Measurements from ENCODE around the gene CIPC. TPM values are rescaled to one million over a fixed set of nuclear protein-coding genes. Genes with fewer than 3 reads are reported as not detected.

The CIPC gene
- total RNA-seq, 1 donor from 2014 or later, result 22.3 TPM

- Mint-ChIP-seq H3K27ac (ENCODE audit: unreplicated experiment) (no peak overlapping the region), H3K36me3 (ENCODE audit: unreplicated experiment) (no peaks in the 10 kb centered on the region), H3K27me3 (ENCODE audit: unreplicated experiment) (peaks cover 16% of the 10 kb centered on the region), H3K9me3 (ENCODE audit: unreplicated experiment) (peaks cover 8% of the 10 kb centered on the region), H3K4me3 (ENCODE audit: unreplicated experiment) (no peak overlapping the region), H3K4me1 (ENCODE audit: low read depth, unreplicated experiment) (peaks cover 24% of the 10 kb centered on the region)
- no peak for DNase-seq
- TF ChIP-seq CTCF (IDR thresholded peaks at IDR 0.05; ENCODE audit: partially characterized antibody, unreplicated experiment), result no peak
These were observed 55.7 kb downstream of the CIPC start for GRCh38 chr14:77153802-77154201.

- no peak for DNase-seq
- Mint-ChIP-seq H3K4me1 (ENCODE audit: low read depth, unreplicated experiment) (peaks cover 23% of the 10 kb centered on the region), H3K9me3 (ENCODE audit: unreplicated experiment) (peaks cover 9% of the 10 kb centered on the region), H3K27me3 (ENCODE audit: unreplicated experiment) (peaks cover 14% of the 10 kb centered on the region), H3K27ac (ENCODE audit: unreplicated experiment) (peak overlapping the region; percentile 55), H3K36me3 (ENCODE audit: unreplicated experiment) (no peaks in the 10 kb centered on the region), H3K4me3 (ENCODE audit: unreplicated experiment) (no peak overlapping the region)
- no peak for TF ChIP-seq CTCF (IDR thresholded peaks at IDR 0.05; ENCODE audit: partially characterized antibody, unreplicated experiment)
These were observed 56.4 kb downstream of the CIPC start for GRCh38 chr14:77154421-77154820.

- peaks cover 20% of the 10 kb centered on the region for H3K4me1 Mint-ChIP-seq (ENCODE audit: low read depth, unreplicated experiment)
- H3K36me3 Mint-ChIP-seq (ENCODE audit: unreplicated experiment), result no peaks in the 10 kb centered on the region
These were observed 57.0 kb downstream of the CIPC start for GRCh38 chr14:77155083-77155482.

GRCh38 chr14:77157740-77158139, 59.7 kb downstream of the CIPC start:
- no peak for DNase-seq
- peak overlapping the region; percentile 59 for H3K4me3 Mint-ChIP-seq (ENCODE audit: unreplicated experiment)
- peak overlapping the region; percentile 98 for H3K27ac Mint-ChIP-seq (ENCODE audit: unreplicated experiment)

More at GRCh38 chr14:77155083-77155482, 57.0 kb downstream of the CIPC start:
- no peak overlapping the region for H3K4me3 Mint-ChIP-seq (ENCODE audit: unreplicated experiment)
- peaks cover 14% of the 10 kb centered on the region for H3K27me3 Mint-ChIP-seq (ENCODE audit: unreplicated experiment)
- H3K27ac Mint-ChIP-seq (ENCODE audit: unreplicated experiment), result no peak overlapping the region
- DNase-seq, result no peak
- H3K9me3 Mint-ChIP-seq (ENCODE audit: unreplicated experiment), result peaks cover 9% of the 10 kb centered on the region
- no peak for TF ChIP-seq CTCF (IDR thresholded peaks at IDR 0.05; ENCODE audit: partially characterized antibody, unreplicated experiment)

More at GRCh38 chr14:77157740-77158139, 59.7 kb downstream of the CIPC start:
- H3K27me3 Mint-ChIP-seq (ENCODE audit: unreplicated experiment), result peaks cover 14% of the 10 kb centered on the region
- H3K4me1 Mint-ChIP-seq (ENCODE audit: low read depth, unreplicated experiment), result peaks cover 15% of the 10 kb centered on the region
- peaks cover 9% of the 10 kb centered on the region for H3K9me3 Mint-ChIP-seq (ENCODE audit: unreplicated experiment)
- H3K36me3 Mint-ChIP-seq (ENCODE audit: unreplicated experiment), result no peaks in the 10 kb centered on the region
- TF ChIP-seq CTCF (IDR thresholded peaks at IDR 0.05; ENCODE audit: partially characterized antibody, unreplicated experiment), result no peak

Data from glutamatergic neuron (in vitro differentiated cells).